GM23338 (cell line): ENCODE data around the gene RASSF1. TPM values are rescaled to one million over a fixed set of nuclear protein-coding genes. Genes with fewer than 3 reads are reported as not detected.

Source experiments
- ATAC-seq: fragments of 200-7000 bp; cut with Tn5 transposase; 3 replicates; pipeline ENCODE4 v1.9.1; 2020
- DNase-seq: peaks from one replicate; pipeline ENCODE4 v3.0.0-alpha.2; 2015; ENCODE audit warnings: low spot score
- H2AFZ ChIP-seq: fragments of 200-600 bp; sonication (generic); 2 replicates; pipeline ENCODE4 v1.8.0; 2016; ENCODE audit warnings: antibody characterized with exemption, mild to moderate bottlenecking, moderate library complexity
- H3F3A ChIP-seq: fragments of 200-600 bp; sonication (generic); replicated peaks from 2 replicates; pipeline ENCODE4 v1.8.0; 2017; ENCODE audit warnings: antibody characterized with exemption, mixed run types, low read depth
- H3K27ac ChIP-seq: fragments of 200-600 bp; sonication (generic); 2 replicates; pipeline ENCODE4 v1.6.1; 2016; ENCODE audit warnings: low read depth
- H3K27me3 ChIP-seq: fragments of 200-600 bp; sonication (generic); 2 replicates; pipeline ENCODE4 v1.8.0; 2016; ENCODE audit warnings: mild to moderate bottlenecking, mixed run types, moderate library complexity; ENCODE audit not compliant: insufficient read depth
- H3K36me3 ChIP-seq: fragments of 200-600 bp; sonication (generic); 2 replicates; pipeline ENCODE4 v1.8.0; 2016; ENCODE audit warnings: mild to moderate bottlenecking; ENCODE audit not compliant: insufficient read depth
- H3K4me1 ChIP-seq: fragments of 200-600 bp; sonication (generic); 2 replicates; pipeline ENCODE4 v1.8.0; 2016; ENCODE audit warnings: mild to moderate bottlenecking, moderate library complexity; ENCODE audit not compliant: insufficient read depth
- H3K4me2 ChIP-seq: fragments of 200-600 bp; sonication (generic); 2 replicates; pipeline ENCODE4 v1.7.1; 2017; ENCODE audit warnings: mixed run types
- H3K4me3 ChIP-seq: fragments of 200-600 bp; sonication (generic); 2 replicates; pipeline ENCODE4 v1.6.1; 2016; ENCODE audit warnings: mixed run types
- H3K79me2 ChIP-seq: fragments of 200-600 bp; sonication (generic); replicated peaks from 2 replicates; pipeline ENCODE4 v1.8.0; 2017; ENCODE audit warnings: mild to moderate bottlenecking; ENCODE audit not compliant: insufficient read depth
- H3K9me2 ChIP-seq: fragments of 200-600 bp; sonication (generic); 2 replicates; pipeline ENCODE4 v1.8.0; 2017; ENCODE audit not compliant: insufficient read depth
- H4K20me1 ChIP-seq: fragments of 200-600 bp; sonication (generic); replicated peaks from 2 replicates; pipeline ENCODE4 v1.8.0; 2017; ENCODE audit warnings: mild to moderate bottlenecking; ENCODE audit not compliant: insufficient read depth
- H3K27ac Mint-ChIP-seq: 2 replicates; pipeline ENCODE4 v1.8.0; 2020; ENCODE audit warnings: inconsistent platforms, mild to moderate bottlenecking, moderate library complexity, mixed read lengths
- H3K27me3 Mint-ChIP-seq: 3 replicates; pipeline ENCODE4 v1.8.0; 2022; ENCODE audit warnings: low read depth, mild to moderate bottlenecking, moderate library complexity, mixed read lengths, inconsistent platforms; ENCODE audit not compliant: insufficient read depth, poor library complexity
- H3K36me3 Mint-ChIP-seq: 3 replicates; pipeline ENCODE4 v1.8.0; 2021; ENCODE audit warnings: low read depth, mild to moderate bottlenecking, inconsistent platforms, moderate library complexity, mixed read lengths
- H3K4me1 Mint-ChIP-seq: 3 replicates; pipeline ENCODE4 v1.8.0; 2020; ENCODE audit warnings: mild to moderate bottlenecking, inconsistent platforms, mixed read lengths
- H3K4me3 Mint-ChIP-seq: 3 replicates; pipeline ENCODE4 v1.8.0; 2021; ENCODE audit warnings: moderate library complexity, mild to moderate bottlenecking, inconsistent platforms, mixed read lengths
- H3K9me3 Mint-ChIP-seq: 3 replicates; pipeline ENCODE4 v1.8.0; 2020; ENCODE audit warnings: moderate library complexity, mild to moderate bottlenecking, inconsistent platforms, mixed read lengths
- CTCF ChIP-seq, 2 experiments: fragments of 200-600 bp in 1 of 2; sonication (generic) in 1 of 2; conservative IDR thresholded peaks; 2 replicates each; pipeline versions ENCODE4 v1.5.1 to v1.6.1; 2016 to 2017; ENCODE audit warnings: antibody characterized with exemption in 2 of 2, low read depth in 2 of 2, mild to moderate bottlenecking in 2 of 2, moderate library complexity in 1 of 2
- EZH2phosphoT487 ChIP-seq: fragments of 200-600 bp; sonication (generic); IDR thresholded peaks from one replicate; pipeline ENCODE4 v1.8.1; 2018; ENCODE audit warnings: antibody characterized with exemption; ENCODE audit not compliant: unreplicated experiment
- JUNB ChIP-seq: IDR thresholded peaks from one replicate; pipeline ENCODE4 v1.6.1; 2016; ENCODE audit warnings: antibody characterized with exemption; ENCODE audit not compliant: unreplicated experiment
- NANOG ChIP-seq: IDR thresholded peaks from 2 replicates; pipeline ENCODE4 v1.6.1; 2016; ENCODE audit warnings: antibody characterized with exemption, borderline replicate concordance
- REST ChIP-seq: IDR thresholded peaks from one replicate; pipeline ENCODE4 v1.6.1; 2018; ENCODE audit warnings: antibody characterized with exemption; ENCODE audit not compliant: unreplicated experiment
- ZNF114 ChIP-seq: fragments of 250-450 bp; sonication (Bioruptor Pico); IDR thresholded peaks from 2 replicates; pipeline ENCODE4 v1.5.0; 2020; ENCODE audit warnings: mild to moderate bottlenecking, moderate library complexity
- polyA plus RNA-seq: library from polyadenylated mRNA; unstranded; fragments of >200 nt; fragmentation: Nextera tagmentation; extraction: Ambion mirVana; gene quantifications from 2 replicates; pipeline ENCODE4 v1.2.1, GENCODE V29; 2016
- total RNA-seq: library from RNA; depleted of rRNA; stranded (reverse); fragments of >200 nt; shearing (Covaris generic); gene quantifications from 2 replicates; pipeline ENCODE4 v1.2.3, GENCODE V29; 2014
- TF ChIP-seq, protein P1 (sequence below): IDR thresholded peaks from 2 replicates; pipeline ENCODE4 v1.6.1; 2016; ENCODE audit warnings: antibody characterized with exemption
- TF ChIP-seq, protein P2 (sequence below): fragments of 250-450 bp; sonication (Bioruptor Pico); IDR thresholded peaks from 2 replicates; pipeline ENCODE4 v1.5.0; 2020; ENCODE audit warnings: mild to moderate bottlenecking, moderate library complexity

Gene RASSF1
- total and polyA plus RNA-seq, 2 experiments from 2014 or later = 9.6 to 15.7 TPM

DNA sequence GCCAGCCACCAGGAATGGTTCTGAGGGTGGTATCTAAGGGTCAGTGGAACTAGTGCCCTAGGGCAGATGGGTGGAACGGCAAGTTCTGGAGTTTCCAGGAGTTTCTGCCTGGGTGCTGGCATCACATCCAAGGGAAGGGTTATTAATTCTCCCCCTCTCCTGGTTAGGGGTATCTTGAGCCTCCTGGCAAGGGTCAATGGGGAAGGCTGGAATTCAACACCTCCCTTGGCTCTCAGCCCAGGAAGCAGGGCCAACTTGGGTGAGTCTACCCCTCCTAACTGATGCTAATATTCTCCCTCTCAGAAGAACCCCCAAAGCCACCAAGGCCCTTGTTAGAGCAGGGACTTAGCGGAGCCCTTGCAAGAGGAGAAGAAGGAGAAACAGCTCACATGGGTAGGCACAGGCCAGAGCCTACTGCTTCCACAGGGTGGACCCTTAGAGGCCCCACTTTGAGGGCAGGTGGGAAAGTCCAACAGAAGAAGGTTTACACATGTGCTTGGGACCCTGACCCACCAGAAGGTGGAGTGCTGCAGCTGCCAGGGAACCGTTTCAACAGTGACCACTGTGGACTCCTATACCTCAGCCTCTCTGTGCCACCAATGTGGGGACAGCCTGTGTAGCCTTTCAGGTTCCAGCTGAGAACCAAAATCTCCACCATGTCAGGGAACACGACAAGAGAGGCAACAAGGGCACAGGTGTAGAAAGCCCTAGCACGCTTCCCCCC is 15.4 kb upstream of the RASSF1 start:
- Histone ChIP-seq H3K4me2 (no peak overlapping the region), H3F3A (no peaks in the 10 kb centered on the region), H3K36me3 (no peaks in the 10 kb centered on the region), H3K4me1 (peaks cover 13% of the 10 kb centered on the region; the same call in 1 of the 2 replicates), H3K9me2 (no peaks in the 10 kb centered on the region), H2AFZ (no peak overlapping the region), H3K27me3 (no peaks in the 10 kb centered on the region), H3K27ac (no peak overlapping the region), H4K20me1 (peaks cover 24% of the 10 kb centered on the region), H3K4me3 (no peak overlapping the region), H3K79me2 (peaks cover 21% of the 10 kb centered on the region)
- Mint-ChIP-seq H3K36me3 (peaks cover 8% of the 10 kb centered on the region), H3K27me3 (peaks cover 10% of the 10 kb centered on the region), H3K4me3 (no peak overlapping the region), H3K9me3 (no peaks in the 10 kb centered on the region; the same call in 2 of the 3 replicates), H3K27ac (no peak overlapping the region), H3K4me1 (peaks cover 29% of the 10 kb centered on the region)
- ATAC-seq (no peak), DNase-seq (no peak)
- TF ChIP-seq, protein P1, sequence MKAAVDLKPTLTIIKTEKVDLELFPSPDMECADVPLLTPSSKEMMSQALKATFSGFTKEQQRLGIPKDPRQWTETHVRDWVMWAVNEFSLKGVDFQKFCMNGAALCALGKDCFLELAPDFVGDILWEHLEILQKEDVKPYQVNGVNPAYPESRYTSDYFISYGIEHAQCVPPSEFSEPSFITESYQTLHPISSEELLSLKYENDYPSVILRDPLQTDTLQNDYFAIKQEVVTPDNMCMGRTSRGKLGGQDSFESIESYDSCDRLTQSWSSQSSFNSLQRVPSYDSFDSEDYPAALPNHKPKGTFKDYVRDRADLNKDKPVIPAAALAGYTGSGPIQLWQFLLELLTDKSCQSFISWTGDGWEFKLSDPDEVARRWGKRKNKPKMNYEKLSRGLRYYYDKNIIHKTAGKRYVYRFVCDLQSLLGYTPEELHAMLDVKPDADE = no peak
- TF ChIP-seq CTCF (conservative IDR thresholded peaks at IDR 0.05; ENCODE audit: low read depth in 2 of 2) (peak; percentile 9 to 44; a peak in 2 of 4 replicates), ZNF114 (CRISPR knock-in tag) (no peak), REST (no peak), EZH2phosphoT487 (no peak), JUNB (no peak), NANOG (no peak)
- TF ChIP-seq, protein P2, sequence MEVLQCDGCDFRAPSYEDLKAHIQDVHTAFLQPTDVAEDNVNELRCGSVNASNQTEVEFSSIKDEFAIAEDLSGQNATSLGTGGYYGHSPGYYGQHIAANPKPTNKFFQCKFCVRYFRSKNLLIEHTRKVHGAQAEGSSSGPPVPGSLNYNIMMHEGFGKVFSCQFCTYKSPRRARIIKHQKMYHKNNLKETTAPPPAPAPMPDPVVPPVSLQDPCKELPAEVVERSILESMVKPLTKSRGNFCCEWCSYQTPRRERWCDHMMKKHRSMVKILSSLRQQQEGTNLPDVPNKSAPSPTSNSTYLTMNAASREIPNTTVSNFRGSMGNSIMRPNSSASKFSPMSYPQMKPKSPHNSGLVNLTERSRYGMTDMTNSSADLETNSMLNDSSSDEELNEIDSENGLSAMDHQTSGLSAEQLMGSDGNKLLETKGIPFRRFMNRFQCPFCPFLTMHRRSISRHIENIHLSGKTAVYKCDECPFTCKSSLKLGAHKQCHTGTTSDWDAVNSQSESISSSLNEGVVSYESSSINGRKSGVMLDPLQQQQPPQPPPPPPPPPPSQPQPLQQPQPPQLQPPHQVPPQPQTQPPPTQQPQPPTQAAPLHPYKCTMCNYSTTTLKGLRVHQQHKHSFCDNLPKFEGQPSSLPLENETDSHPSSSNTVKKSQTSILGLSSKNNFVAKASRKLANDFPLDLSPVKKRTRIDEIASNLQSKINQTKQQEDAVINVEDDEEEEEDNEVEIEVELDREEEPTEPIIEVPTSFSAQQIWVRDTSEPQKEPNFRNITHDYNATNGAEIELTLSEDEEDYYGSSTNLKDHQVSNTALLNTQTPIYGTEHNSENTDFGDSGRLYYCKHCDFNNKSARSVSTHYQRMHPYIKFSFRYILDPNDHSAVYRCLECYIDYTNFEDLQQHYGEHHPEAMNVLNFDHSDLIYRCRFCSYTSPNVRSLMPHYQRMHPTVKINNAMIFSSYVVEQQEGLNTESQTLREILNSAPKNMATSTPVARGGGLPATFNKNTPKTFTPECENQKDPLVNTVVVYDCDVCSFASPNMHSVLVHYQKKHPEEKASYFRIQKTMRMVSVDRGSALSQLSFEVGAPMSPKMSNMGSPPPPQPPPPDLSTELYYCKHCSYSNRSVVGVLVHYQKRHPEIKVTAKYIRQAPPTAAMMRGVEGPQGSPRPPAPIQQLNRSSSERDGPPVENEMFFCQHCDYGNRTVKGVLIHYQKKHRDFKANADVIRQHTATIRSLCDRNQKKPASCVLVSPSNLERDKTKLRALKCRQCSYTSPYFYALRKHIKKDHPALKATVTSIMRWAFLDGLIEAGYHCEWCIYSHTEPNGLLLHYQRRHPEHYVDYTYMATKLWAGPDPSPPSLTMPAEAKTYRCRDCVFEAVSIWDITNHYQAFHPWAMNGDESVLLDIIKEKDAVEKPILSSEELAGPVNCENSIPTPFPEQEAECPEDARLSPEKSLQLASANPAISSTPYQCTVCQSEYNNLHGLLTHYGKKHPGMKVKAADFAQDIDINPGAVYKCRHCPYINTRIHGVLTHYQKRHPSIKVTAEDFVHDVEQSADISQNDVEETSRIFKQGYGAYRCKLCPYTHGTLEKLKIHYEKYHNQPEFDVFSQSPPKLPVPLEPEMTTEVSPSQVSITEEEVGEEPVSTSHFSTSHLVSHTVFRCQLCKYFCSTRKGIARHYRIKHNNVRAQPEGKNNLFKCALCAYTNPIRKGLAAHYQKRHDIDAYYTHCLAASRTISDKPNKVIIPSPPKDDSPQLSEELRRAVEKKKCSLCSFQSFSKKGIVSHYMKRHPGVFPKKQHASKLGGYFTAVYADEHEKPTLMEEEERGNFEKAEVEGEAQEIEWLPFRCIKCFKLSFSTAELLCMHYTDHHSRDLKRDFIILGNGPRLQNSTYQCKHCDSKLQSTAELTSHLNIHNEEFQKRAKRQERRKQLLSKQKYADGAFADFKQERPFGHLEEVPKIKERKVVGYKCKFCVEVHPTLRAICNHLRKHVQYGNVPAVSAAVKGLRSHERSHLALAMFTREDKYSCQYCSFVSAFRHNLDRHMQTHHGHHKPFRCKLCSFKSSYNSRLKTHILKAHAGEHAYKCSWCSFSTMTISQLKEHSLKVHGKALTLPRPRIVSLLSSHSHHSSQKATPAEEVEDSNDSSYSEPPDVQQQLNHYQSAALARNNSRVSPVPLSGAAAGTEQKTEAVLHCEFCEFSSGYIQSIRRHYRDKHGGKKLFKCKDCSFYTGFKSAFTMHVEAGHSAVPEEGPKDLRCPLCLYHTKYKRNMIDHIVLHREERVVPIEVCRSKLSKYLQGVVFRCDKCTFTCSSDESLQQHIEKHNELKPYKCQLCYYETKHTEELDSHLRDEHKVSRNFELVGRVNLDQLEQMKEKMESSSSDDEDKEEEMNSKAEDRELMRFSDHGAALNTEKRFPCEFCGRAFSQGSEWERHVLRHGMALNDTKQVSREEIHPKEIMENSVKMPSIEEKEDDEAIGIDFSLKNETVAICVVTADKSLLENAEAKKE (CRISPR knock-in tag) = no peak
